H1 (cell line): ENCODE measurements around the gene CCDC33. TPM values are rescaled to one million over a fixed set of nuclear protein-coding genes. Genes with fewer than 3 reads are reported as not detected.

Source experiments
- CTCF ChIA-PET: fragments of 300-600 bp; sonication (Branson Sonifier 250); formaldehyde crosslinking; loops from one replicate; lab custom pipeline; 2021; ENCODE audit not compliant: partially characterized antibody; lab: Charles Lee
- POLR2A ChIA-PET: fragments of 300-600 bp; sonication (Branson Sonifier 250); formaldehyde crosslinking; loops from one replicate; lab custom pipeline; 2021; ENCODE audit warnings: inconsistent platforms; ENCODE audit not compliant: partially characterized antibody; lab: Charles Lee
- DNase-seq, 2 experiments: peaks; one replicate each; pipeline versions ENCODE4 v3.0.0 to v3.0.0-alpha.2; 2010 to 2022; ENCODE audit warnings: low spot score in 2 of 2, low read depth in 1 of 2, mixed read lengths in 1 of 2
- FAIRE-seq: peaks from 2 replicates; lab custom pipeline; 2011; peaks lifted over from hg19 to GRCh38; lab: Jason Lieb, UNC
- H2AFZ ChIP-seq: 2 replicates; pipeline ENCODE4 v1.8.1; 2012; ENCODE audit warnings: low read length, inconsistent platforms
- H2AK5ac ChIP-seq: 2 replicates; pipeline ENCODE4 v1.6.1; 2013; ENCODE audit warnings: low read depth, low read length
- H2BK120ac ChIP-seq: replicated peaks from 2 replicates; pipeline ENCODE3; 2013; ENCODE audit warnings: low read depth, low read length, inconsistent platforms
- H2BK12ac ChIP-seq: 2 replicates; pipeline ENCODE4 v1.6.1; 2013; ENCODE audit warnings: low read depth, low read length
- H2BK15ac ChIP-seq: 2 replicates; pipeline ENCODE4 v1.6.1; 2013; ENCODE audit warnings: low read length
- H2BK20ac ChIP-seq: 2 replicates; pipeline ENCODE4 v1.6.1; 2013; ENCODE audit warnings: low read length
- H2BK5ac ChIP-seq: 2 replicates; pipeline ENCODE4 v1.6.1; 2013; ENCODE audit warnings: low read depth, low read length
- H3K14ac ChIP-seq: 2 replicates; pipeline ENCODE4 v1.6.1; 2013; ENCODE audit warnings: inconsistent platforms; ENCODE audit not compliant: insufficient read length
- H3K18ac ChIP-seq: 2 replicates; pipeline ENCODE4 v1.6.1; 2013; ENCODE audit warnings: low read length; ENCODE audit errors: extremely low read depth
- H3K23ac ChIP-seq: 2 replicates; pipeline ENCODE4 v1.6.1; 2013; ENCODE audit warnings: inconsistent platforms; ENCODE audit not compliant: insufficient read length
- H3K23me2 ChIP-seq: 2 replicates; pipeline ENCODE4 v1.6.1; 2013; ENCODE audit warnings: low read depth, low read length
- H3K27ac ChIP-seq: 2 replicates; pipeline ENCODE4 v1.6.1; 2011; ENCODE audit warnings: low read depth, low read length, inconsistent platforms
- H3K27me3 ChIP-seq, 4 experiments: replicated peaks in 1 of 4; 1 replicate in 1 of 4; 2 replicates in 3 of 4; pipeline versions ENCODE4 v1.6.1 to v1.8.1; 2011 to 2013; ENCODE audit warnings: low read length in 3 of 4, mild to moderate bottlenecking in 3 of 4, inconsistent platforms in 2 of 4, mixed read lengths in 2 of 4, moderate library complexity in 1 of 4; ENCODE audit not compliant: control insufficient read depth in 3 of 4, insufficient read depth in 3 of 4; ENCODE audit errors: extremely low read depth in 1 of 4
- H3K36me3 ChIP-seq, 4 experiments: 2 replicates each; pipeline versions ENCODE4 v1.6.1 to v1.8.1; 2011 to 2013; ENCODE audit warnings: mild to moderate bottlenecking in 4 of 4, low read length in 3 of 4, moderate library complexity in 2 of 4, control low read depth in 1 of 4, inconsistent platforms in 1 of 4; ENCODE audit not compliant: insufficient read depth in 4 of 4, control insufficient read depth in 2 of 4
- H3K4ac ChIP-seq: replicated peaks from 2 replicates; pipeline ENCODE3; 2013; ENCODE audit warnings: low read length, low read depth, mixed read lengths, inconsistent platforms; ENCODE audit not compliant: insufficient read length
- H3K4me1 ChIP-seq, 4 experiments: replicated peaks in 1 of 4; 1 replicate in 1 of 4; 2 replicates in 3 of 4; pipeline versions ENCODE4 v1.6.1 to v1.8.1; 2011 to 2013; ENCODE audit warnings: low read length in 3 of 4, inconsistent platforms in 2 of 4, mixed read lengths in 1 of 4; ENCODE audit not compliant: insufficient read depth in 4 of 4, control insufficient read depth in 3 of 4
- H3K4me2 ChIP-seq, 2 experiments: 2 replicates each; pipeline versions ENCODE4 v1.6.1 to v1.8.1; 2011 to 2013; ENCODE audit warnings: low read depth in 2 of 2, low read length in 2 of 2, control low read depth in 1 of 2, inconsistent platforms in 1 of 2, mild to moderate bottlenecking in 1 of 2; ENCODE audit not compliant: insufficient read depth in 1 of 2
- H3K4me3 ChIP-seq, 4 experiments: fragments of 200-600, 300-600 bp in 1 of 4; sonication (generic), shearing (Covaris generic), sonication (Bioruptor Twin) in 1 of 4; 2 replicates each; pipeline versions ENCODE4 v1.5.1 to v1.8.1; 2011 to 2016; ENCODE audit warnings: low read length in 4 of 4, low read depth in 3 of 4, control low read depth in 2 of 4, inconsistent platforms in 2 of 4, mild to moderate bottlenecking in 2 of 4, mixed read lengths in 1 of 4, moderate library complexity in 1 of 4; ENCODE audit not compliant: insufficient read depth in 2 of 4; ENCODE audit errors: extremely low read depth in 1 of 4
- H3K56ac ChIP-seq: replicated peaks from 2 replicates; pipeline ENCODE3; 2013; ENCODE audit warnings: low read depth, mild to moderate bottlenecking, mixed read lengths, low read length, inconsistent platforms; ENCODE audit not compliant: insufficient read length
- H3K79me1 ChIP-seq: 2 replicates; pipeline ENCODE4 v1.6.1; 2013; ENCODE audit warnings: low read depth, low read length, control low read depth
- H3K79me2 ChIP-seq, 2 experiments: 2 replicates each; pipeline versions ENCODE4 v1.6.1 to v1.8.1; 2012 to 2013; ENCODE audit warnings: low read length in 2 of 2, mild to moderate bottlenecking in 2 of 2, inconsistent platforms in 1 of 2; ENCODE audit not compliant: insufficient read depth in 2 of 2, control insufficient read depth in 1 of 2
- H3K9ac ChIP-seq, 4 experiments: replicated peaks in 1 of 4; 1 replicate in 1 of 4; 2 replicates in 3 of 4; pipeline versions ENCODE4 v1.6.1 to v1.8.1; 2011 to 2013; ENCODE audit warnings: low read depth in 3 of 4, low read length in 3 of 4, control low read depth in 2 of 4, mild to moderate bottlenecking in 2 of 4, moderate library complexity in 2 of 4, inconsistent platforms in 1 of 4; ENCODE audit errors: extremely low read depth in 1 of 4
- H3K9me3 ChIP-seq, 2 experiments: 2 replicates each; pipeline versions ENCODE4 v1.6.1 to v1.8.1; 2012 to 2013; ENCODE audit warnings: mild to moderate bottlenecking in 2 of 2, moderate library complexity in 2 of 2, control low read depth in 1 of 2, inconsistent platforms in 1 of 2, low read depth in 1 of 2, low read length in 1 of 2, mixed read lengths in 1 of 2; ENCODE audit not compliant: insufficient read depth in 2 of 2
- H4K20me1 ChIP-seq, 2 experiments: replicated peaks in 1 of 2; 2 replicates each; pipeline versions ENCODE3 to v1.8.1; 2011 to 2013; ENCODE audit warnings: inconsistent platforms in 2 of 2, low read length in 2 of 2, mild to moderate bottlenecking in 1 of 2; ENCODE audit not compliant: insufficient read depth in 2 of 2, control insufficient read depth in 1 of 2
- H4K5ac ChIP-seq: 2 replicates; pipeline ENCODE4 v1.6.1; 2013; ENCODE audit warnings: low read length, low read depth, mixed read lengths, inconsistent platforms; ENCODE audit not compliant: insufficient read length
- H4K8ac ChIP-seq: 2 replicates; pipeline ENCODE4 v1.8.0; 2013; ENCODE audit warnings: mild to moderate bottlenecking, moderate library complexity, low read length, inconsistent platforms; ENCODE audit not compliant: insufficient read depth; ENCODE audit errors: extremely low read depth
- H4K91ac ChIP-seq: replicated peaks from 2 replicates; pipeline ENCODE3; 2013; ENCODE audit warnings: low read length, mixed read lengths, inconsistent platforms; ENCODE audit not compliant: insufficient read length
- WGBS, 2 experiments: shearing (Covaris generic) in 1 of 2; methylation state at CpG; one replicate each; pipeline versions ENCODE4 v1.1.6 to v1.1.7; 2013 to 2015; ENCODE audit warnings: low lambda C conversion rate in 2 of 2, mixed read lengths in 2 of 2, inconsistent platforms in 1 of 2, low coverage in 1 of 2, missing lambda C conversion rate in 1 of 2; ENCODE audit not compliant: insufficient replicate concordance in 2 of 2, insufficient coverage in 1 of 2, insufficient read length in 1 of 2; ENCODE audit errors: extremely low coverage in 1 of 2, missing lambda C conversion rate in 1 of 2; 5-methylcytosine and 5-hydroxymethylcytosine counted together
- polyA plus RNA-seq, 7 experiments: library from polyadenylated mRNA; depleted of rRNA in 3 of 7; stranded (reverse) in 5 of 7; unstranded in 2 of 7; fragments of >200 nt in 5 of 7; fragments of 200-250 nt in 2 of 7; gene quantifications; 1 replicate in 5 of 7; 2 replicates in 1 of 7; 4 replicates in 1 of 7; pipeline versions ENCODE4 v1.2.1 to v1.2.3, GENCODE V29; 2011 to 2013; ENCODE audit warnings: missing spikeins in 2 of 7, mixed read lengths in 2 of 7
- total RNA-seq: library from RNA; stranded (reverse); fragmentation: NEBNext Ultra II Directional; extraction: Animal tissue kit (Norgen Biotek cat#: 25700); gene quantifications from 2 replicates; pipeline ENCODE4 v1.2.1, GENCODE V29; 2021

The CCDC33 gene
- total and polyA plus RNA-seq, 2 of the 8 experiments (the other 6 are each of a cell fraction or from before 2014, with no cell fraction given) = 2.0 to 2.7 TPM

DNA sequence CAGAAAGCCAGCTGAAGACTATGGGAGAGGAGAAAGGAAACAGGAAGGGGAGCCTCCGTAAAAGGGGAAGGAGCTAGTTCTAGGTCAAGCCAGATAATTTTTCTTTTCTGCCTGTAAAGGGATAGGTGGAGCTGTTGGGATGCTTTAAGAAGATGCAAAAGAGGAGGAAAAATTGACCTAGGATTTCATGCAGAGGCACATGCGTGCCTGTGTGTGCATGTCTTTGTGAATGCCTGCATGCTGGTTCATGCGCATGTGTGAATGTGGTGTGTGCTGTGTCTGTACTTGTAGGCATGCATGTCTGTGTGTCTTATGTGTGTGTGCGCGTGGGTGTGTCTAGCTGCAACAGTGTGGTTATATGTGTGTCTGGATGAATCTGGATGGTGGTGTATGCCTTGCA lies 27.3 kb downstream of the CCDC33 start:
- no peak overlapping the region; the same call in 1 of the 2 replicates for H4K8ac ChIP-seq

More for the DNA sequence above, 27.3 kb downstream of the CCDC33 start:
- H2BK12ac ChIP-seq = peak overlapping the region; percentile 89; the same call in 1 of the 2 replicates
- H3K4ac ChIP-seq = no peak overlapping the region
- peaks cover 7 to 21% (median 17%) of the 10 kb centered on the region in 4 experiments for H3K4me1 ChIP-seq
- no peaks in the 10 kb centered on the region for H3K79me1 ChIP-seq
- ChIA-PET CTCF (interaction anchor here (0.5 to 12.1 kb wide), 24 partner anchors 8 to 326 kb away, joined by 3 to 87 read pairs (median 5); partner anchors contain the start of gene STRA6), POLR2A (interaction anchor here (1.0 to 2.3 kb wide), 6 partner anchors 8 to 28 kb away, joined by 3 to 8 read pairs (median 4); no protein-coding TSS in a partner anchor)
- peak overlapping the region; percentile 81; the same call in 1 of the 2 replicates for H3K18ac ChIP-seq
- H2AK5ac ChIP-seq = peak overlapping the region; percentile 91; the same call in 1 of the 2 replicates
- no peaks in the 10 kb centered on the region for H3K9me3 ChIP-seq
- H3K4me3 ChIP-seq = no peak overlapping the region; a peak in 3 of 8 replicates
- peak overlapping the region; percentile 83 for H2BK20ac ChIP-seq
- peak overlapping the region; percentile 75 for H2BK120ac ChIP-seq
- no peak overlapping the region for H2AFZ ChIP-seq
- 76% methylated on average over 5 of the region's 5 CpGs; no CpG with 5 or more reads in 1 of the 2 experiments for WGBS, 2 experiments
- DNase-seq = no peak
- H3K79me2 ChIP-seq = no peaks in the 10 kb centered on the region
- no peak overlapping the region for H4K5ac ChIP-seq
- H2BK15ac ChIP-seq = peak overlapping the region; percentile 98; the same call in 1 of the 2 replicates
- H3K56ac ChIP-seq = no peak overlapping the region
- peak overlapping the region; percentile 27 to 42 for H3K4me2 ChIP-seq
- H4K20me1 ChIP-seq = peaks cover 0 to 5% of the 10 kb centered on the region in 2 experiments
- 0 out of 7 replicates have a peak overlapping the region, but pooled peaks of 3 of the 4 experiments have one; percentile 2 to 16 (median 13) for H3K9ac ChIP-seq
- no peak for FAIRE-seq
- H2BK5ac ChIP-seq = peak overlapping the region; percentile 63; the same call in 1 of the 2 replicates
- H3K36me3 ChIP-seq = no peaks in the 10 kb centered on the region
- H3K27ac ChIP-seq = no peak overlapping the region
- no peak overlapping the region for H3K14ac ChIP-seq
- H3K27me3 ChIP-seq = peaks cover 0 to 2% (median 0%) of the 10 kb centered on the region in 4 experiments; a peak in 1 of 7 replicates
- no peaks in the 10 kb centered on the region for H3K23me2 ChIP-seq
- H3K23ac ChIP-seq = no peak overlapping the region
- H4K91ac ChIP-seq = peak overlapping the region; percentile 92
